NCI-H2171 (cell line): ENCODE measurements around the gene KCNQ2.

Experiments
- DNase-seq: peaks from one replicate; lab custom pipeline; 2025; lab: John Stamatoyannopoulos, UW

Gene KCNQ2

DNA sequence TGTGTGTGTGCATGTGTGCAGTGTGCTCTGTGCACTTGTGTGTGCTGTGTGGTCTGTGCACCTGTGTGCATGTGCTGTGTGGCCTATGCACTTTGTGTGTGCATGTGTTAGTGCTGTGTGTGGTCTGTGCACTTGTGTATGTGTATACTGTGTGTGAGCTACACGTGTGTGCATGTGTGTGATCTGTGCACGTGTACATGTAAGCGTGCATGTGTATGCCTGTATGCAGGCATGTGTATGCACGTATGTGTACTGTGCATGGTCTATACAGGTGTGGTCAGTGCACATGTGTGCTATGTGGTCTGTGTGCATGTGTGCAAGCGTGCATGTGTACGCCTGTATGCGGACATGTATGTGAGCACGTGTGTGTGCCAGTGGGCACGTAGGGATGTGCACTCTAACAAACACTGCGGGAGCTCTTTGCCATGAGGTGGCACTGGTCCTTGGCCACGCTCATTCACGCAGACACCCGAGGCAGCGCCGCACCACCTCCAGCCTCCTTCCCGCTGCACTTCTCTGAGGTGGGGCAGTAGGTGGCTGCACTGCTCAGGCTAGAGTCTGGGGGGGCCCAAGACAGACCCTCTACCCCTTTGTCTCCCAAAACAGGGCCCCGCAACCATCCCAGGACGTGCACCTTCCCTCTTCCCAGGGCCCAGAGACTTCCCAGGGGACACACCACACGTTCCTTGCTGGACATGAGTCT is 68.9 kb downstream of the KCNQ2 start:
- DNase-seq = no peak

DNA sequence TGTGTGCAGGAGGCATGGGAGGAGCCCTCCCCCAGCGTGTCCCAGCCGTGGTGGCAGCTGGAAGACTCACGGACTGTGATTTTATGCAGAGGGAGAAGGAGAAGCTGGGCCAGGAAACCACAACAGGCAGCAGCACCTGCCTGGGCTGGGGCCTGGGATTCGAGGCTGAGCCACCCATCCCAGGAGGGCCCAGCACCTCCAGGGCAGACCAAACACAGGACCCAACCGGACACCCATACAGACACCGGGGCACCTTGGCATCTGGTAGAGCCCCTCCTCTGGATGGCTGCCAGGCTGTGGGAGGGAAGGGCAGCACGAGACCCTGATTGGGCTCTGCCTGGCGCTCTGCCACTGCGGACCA is 69.6 kb downstream of the KCNQ2 start:
- peak; percentile 66 for DNase-seq

DNA sequence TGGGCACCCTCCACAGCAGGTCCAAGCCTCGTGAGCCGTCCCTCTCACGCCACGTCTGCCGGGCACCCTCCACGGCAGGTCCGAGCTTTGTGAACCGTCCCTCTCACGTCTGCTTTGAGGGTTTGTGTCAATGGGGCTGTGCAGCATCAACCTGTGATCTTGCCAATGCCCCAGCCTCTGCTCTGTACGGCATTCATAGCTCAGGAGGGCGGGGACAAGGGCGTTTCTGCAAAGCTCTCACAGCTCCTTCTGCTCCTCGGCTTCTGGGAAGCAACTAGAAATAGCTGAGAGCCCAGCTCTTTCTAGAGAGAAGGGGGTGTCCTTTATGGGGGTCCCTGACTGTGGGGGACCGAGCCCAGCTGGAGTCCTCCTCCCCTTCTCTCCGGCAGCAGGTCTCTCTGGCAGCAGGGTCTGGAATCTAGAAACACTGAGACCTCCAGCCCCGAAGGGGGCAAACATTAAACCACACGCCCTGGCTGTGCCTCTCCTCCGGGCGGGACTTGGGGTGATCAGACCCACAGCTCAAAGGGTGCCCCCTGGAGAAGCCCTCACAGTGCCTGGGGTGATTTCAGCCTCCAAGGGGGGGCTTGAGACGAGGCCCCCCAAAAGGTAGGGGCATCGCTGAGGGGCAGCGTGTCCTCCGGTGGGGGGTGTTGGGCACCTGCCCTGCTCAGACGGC is 70.1 kb downstream of the KCNQ2 start:
- DNase-seq = no peak

DNA sequence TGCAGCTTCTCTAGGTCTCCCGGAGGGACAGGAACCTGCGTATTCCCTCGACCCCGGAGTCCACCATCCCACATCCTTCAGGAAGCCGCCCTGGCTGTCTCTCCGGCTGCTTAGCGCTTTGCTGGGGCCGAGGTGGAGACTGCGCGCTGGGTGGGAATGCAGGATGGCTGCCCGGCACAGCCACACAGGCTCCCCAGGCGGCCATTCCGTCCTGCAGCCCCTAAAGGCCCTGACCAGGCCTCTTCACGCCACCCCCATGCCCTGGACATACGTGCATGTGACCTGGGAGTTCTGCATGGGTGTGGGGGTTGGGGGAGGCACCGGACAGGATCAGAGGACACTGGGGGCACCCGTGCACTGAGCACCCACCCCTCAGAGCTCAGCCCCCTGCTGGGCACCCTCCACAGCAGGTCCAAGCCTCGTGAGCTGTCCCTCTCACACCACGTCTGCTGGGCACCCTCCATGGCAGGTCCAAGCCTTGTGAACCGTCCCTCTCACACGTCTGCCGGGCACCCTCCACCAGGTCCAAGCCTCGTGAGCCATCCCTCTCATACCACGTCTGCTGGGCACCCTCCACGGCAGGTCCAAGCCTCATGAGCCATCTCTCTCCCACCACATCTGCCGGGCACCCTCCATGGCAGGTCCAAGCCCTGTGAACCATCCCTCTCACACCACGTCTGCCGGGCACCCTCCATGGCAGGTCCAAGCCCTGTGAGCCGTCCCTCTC is 70.9 kb downstream of the KCNQ2 start:
- DNase-seq = no peak

DNA sequence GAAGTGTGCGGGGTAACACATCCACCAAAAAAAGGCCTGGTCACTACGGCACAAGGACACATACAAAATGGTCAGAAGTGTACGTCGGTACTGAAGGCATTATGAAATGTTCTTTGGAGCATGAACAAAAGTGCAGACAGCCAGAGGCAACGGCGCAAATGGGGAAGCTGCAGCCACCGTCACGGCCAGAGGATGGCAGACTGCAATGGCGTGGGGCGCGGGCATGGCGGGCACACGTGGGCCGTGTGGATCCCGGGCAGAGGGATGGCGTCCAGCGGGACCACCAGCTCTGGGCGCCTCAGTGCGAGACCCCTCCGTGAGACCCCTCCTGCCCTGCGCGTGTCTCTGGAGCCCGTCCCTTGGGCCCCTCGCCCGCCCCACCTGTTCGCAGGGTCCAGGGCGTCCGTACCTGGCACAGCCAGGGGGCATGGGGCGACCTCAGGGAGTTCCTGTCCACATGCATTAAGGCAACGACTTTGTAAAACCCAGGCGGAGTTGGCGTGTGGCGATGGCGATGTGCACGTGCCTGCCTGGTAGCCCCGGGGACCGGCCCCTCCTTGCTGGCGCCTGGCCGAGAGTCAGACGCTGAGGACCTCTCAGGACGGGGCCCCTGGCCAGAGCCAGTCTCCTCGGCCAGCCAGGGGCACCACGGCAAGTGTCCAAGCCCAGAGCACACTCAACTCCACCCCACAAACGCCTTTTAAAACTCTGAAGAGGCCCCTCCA is 71.8 kb downstream of the KCNQ2 start:
- DNase-seq = no peak

DNA sequence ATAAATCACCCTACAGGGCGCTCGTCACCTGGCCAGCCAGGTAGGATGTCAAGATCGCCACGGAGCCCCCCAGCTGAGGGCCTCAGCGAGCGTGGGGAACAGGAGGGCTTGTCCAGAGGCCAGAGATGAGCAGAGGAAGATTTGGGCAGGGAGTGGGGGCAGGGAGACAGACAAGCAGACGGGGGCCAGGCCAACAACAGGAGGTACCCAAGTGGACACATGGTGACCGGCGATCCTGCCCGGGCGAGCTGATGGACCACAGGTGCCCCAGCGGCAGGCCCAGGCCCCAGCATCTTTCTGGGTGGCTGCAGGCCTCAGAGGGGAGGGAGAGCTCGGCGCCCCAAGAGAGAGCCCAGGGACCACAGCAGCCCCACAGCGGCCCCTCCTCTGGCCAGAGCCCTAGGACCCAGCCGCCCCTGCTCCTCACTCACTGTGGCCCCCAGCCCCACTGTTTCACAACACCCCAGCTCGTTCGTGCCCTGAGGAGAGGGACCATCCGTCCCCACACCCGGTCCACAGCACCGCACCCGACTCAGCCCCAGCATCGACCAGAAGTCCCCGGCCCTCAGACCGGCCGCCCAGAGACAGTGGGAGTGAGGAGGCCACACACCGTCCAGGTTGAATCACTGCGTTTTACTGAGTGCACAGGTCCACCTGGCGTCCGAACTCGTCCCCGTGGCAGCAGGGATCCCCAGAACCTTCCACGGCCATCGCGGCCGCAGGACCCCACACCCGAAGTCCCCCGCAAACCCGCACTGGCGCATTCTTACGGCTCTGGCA is 72.7 kb downstream of the KCNQ2 start:
- no peak for DNase-seq

DNA sequence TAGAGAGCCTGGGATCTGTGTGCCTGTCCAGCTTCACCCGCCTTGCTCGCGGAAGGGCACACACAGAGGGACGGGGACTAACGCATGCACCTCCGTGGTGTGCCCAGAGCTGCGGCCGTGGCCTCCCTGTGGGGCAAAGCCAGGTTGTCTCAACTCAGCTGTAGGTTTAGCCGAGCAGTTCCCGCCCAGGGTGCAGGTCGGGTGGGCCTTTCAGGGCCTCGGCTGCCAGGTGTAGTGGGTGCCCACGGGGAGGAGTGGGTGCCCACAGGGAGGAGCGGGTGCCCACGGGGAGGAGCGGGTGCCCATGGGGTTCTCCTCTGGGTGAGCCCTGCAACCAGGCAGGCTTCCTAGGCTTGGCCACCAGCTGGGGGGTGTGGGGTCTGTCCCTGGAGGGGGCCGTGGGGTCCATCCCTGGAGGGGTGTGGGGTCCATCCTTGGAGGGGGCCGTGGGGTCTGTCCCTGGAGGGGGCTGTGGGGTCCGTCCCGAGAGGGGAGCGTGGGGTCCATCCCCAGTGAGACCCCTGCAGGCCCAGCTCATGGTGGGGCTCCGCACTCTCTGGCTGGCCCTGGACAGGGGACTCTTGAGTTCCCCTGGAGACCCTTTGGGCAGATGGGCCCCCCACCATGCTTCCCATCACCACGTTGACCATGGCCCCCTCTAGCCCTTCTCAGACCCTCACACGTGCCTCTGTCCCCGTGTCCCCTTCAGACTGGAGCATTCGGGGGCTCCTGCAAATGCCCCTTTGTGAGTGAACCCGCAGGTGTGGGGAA is 73.5 kb downstream of the KCNQ2 start:
- DNase-seq = no peak

DNA sequence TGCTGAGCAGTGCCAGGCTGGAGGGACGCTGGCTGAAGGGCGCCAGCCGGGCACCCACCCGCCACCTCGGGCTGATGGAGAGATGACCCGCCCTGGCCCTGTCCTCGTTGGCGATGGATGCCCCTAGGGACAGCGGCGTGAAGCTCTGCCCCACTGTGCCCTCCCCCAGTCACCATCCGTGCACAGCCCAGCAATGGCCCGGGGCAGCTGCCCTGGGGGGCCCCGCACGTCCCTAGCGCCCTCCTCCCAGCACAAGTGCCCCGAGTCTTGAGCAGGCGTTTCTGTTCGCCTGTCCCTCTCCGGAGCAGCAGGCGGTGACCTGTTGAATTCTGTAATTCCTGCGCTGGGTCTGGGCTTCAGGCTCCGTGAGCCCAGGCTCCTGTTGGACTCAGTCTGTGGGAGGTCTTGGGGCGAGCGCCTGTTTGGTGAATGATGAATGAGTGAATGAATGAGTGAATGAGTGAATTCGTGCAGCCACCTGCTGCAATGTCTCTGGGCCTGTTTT is 74.5 kb downstream of the KCNQ2 start:
- DNase-seq = no peak

DNA sequence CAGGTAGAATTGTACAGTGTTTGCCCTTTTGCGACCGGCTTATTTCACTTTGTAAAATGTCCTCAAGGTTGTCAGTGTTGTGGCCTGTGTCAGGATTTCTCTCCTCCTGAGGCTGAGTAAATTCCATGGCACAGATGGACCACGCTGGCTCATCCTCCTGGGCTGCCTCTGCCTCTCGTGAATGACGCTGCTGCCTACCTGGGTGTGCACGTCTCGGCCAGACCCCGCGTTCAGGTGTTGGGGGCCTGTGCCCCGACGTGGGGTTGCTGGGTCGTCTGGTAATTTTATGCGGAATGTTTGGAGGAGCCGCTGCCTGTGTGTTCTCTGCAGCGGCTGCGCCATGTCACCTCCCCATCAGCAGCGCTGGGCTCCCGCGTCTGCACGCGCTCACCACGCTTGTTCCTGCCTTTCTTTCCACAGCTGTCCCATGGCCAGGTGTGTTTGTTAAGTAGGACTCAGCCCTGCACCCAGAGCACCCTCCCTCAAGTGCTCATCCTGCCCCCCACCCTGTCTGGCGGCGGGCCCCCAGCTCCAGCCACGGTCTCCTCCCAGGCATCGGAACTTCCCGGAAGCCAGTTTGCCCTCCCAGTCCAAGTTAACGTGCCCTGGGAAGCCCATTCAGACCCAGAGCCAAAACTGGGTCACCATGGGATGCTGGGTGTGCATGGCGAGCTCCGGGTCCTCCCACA is 75.2 kb downstream of the KCNQ2 start:
- no peak for DNase-seq

DNA sequence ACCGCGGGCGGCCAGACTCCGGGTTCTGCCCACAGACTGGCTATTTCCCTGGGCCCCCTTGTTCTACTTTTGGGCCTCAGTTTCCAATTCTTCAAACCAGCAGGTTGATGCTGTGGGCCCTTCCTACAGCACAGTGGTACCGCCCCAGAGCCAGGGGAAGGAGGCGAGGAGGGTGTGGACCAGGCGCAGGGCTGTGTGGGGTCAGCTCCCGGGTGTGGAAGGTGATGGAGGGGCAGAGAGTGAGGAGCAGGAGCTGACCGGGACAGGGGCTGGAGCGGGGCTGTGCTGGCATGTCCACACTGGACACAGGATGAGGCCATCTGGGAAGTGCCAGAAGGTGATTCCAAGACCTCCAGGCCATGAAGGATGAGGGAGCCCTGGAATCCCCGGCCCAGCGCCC is 76.2 kb downstream of the KCNQ2 start:
- no peak for DNase-seq

DNA sequence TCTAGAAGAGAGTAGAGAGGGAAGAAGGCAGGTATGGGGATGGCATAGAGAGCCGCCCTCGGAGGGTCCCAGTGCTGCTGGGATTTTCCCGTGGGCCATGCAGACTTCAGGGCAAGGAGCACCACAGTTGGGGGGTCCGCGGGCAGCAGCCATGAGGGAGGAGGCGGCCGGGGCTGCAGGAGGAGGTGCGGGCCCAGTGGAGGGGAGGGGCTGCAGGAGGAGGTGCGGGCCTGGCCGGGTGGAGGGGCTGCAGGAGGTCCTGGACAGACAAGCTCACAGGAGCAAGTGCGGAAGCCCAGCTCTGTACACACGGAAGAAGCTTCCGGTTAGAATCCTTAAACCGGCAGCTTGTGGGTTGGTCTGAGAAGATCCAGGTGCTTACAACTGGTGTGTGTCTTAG is 76.7 kb downstream of the KCNQ2 start:
- no peak for DNase-seq

DNA sequence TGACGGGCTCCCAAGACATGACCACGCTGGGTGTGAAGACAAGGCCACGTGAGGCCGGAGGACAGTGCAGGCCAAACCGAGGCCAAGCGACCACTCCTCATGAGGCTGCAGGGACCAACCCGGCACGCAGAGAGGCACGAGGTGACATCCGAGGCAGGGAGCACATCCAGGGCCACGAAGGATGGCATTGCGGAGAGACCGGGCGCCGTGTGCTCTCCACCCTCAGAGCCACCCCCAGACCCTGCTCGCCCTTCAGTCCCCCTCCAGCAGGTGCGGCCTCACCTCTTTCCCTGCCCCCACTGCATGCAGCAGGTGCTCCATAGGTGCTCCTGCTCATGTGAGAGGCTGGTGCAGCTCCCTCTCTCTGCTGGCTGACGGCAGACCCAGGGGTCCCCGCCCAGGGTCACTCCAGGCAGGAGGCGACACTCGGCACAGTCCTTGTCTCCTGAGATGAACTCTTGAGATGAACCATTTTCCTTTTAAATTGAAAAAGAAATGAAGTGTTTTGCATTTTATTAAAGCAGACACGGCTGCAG is 77.5 kb downstream of the KCNQ2 start:
- no peak for DNase-seq

DNA sequence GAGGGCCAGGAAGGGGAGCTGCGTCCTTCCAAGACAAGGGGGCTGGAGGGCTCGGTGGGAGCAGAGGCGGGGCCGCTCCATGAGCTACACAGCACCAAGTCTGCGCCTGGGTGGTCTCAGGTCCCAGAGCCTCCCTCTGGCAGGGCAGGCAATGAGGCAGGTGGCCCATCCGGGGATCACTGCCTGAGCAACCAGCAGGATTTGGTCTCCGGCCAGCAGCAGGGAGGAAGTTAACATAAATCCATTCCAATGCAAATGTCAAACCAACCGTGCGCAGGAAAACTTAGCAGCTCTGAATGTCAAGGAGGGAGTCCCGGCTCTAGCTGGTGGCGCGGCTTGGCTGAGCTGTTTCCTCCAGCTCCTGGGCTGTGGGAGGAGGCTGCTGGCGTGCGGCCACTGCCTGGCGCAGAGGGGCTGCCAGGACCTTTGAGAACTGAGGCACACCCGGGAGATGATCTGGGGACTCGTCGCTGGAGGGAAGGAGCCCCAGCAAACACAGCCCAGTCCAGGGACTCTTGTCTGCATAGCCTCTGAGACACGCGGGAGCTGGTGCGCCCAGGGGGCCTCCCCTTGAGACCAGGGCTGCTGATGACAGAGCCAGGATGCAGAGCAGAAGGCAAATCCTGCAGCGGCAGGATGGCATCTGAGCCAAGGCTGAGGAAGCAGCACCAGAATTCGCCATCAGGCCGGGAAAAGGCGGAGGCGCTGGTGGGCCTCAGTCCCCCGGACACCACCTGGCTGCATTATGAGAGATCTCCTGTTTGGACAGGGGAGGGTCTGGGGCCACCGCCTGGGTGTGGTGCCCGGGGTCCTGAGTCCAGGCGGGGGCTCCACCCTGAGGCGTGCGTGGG is 78.2 kb downstream of the KCNQ2 start:
- DNase-seq = no peak

DNA sequence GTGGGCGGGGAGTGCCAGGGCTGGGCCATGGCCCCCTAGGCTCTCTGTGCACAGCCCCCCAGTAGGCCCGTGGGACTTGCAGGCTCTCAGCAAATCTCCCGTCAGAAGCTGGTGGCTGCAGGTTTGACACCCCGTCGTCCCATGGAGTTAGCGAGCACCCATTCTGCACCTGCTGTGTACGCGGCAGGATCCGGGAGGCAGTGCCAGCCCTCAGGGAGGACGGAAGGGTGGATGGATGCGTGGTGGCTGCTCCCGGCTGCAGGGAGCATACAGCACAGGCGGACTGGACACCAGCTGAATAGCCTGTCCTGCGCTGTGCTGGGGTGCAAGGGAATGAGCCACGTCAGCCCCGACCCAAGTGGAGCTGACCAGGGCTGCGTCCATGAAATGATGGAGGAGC is 78.9 kb downstream of the KCNQ2 start:
- DNase-seq = no peak

DNA sequence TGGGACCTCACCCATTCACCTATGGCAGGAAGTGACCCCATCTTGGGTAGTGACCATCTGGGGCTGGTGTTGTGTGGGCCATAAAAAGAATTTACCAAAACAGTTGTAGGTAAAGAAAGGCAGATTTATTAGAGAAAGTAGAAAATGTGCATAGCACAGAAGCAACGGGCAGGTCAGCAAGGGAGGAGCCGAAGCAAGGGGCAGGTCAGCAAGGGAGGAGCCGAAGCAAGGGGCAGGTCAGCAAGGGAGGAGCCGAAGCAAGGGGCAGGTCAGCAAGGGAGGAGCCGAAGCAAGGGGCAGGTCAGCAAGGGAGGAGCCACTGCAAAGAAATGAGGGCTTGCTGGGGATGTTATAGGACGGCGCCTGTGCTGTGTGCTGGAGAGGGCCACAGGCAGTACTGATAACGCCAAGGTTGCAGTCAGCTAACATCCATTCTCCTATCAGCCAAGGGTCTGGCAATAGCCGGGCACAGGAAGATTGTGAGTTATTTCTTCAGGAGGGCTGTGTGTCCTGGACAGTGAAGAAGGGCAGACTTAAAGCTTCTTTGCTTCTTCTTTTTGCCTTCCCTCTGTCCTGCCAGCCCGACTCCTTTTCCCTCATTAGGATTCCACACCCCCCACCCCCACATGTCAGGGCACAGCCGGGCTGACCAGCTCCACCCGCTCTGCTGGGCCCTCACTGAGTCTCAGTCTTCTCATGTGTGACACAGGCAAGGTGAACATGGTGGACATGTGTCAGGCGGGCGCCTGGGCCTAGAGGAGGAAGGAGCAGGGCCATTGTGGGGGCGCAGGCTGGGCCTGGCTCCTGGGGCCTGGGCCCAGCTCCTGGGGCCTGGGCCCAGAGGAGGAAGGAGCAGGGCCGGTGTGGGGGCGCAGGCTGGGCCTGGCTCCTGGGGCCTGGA is 79.7 kb downstream of the KCNQ2 start:
- DNase-seq = no peak

DNA sequence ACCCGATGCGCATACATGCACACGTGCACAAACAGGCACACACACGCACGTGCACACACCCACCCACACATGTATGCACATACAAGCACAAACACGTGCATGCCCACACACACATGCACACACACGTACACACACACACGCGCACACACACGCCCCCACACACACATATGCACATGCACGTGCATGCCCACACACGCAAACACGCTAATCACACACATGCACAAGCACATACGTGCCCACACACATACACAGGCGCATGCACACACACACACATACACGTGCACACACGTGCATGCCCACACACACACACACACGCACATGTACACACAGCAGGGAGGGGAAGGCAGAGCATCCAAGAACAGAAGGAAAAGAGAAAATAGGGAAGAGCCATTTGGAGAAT is 84.5 kb downstream of the KCNQ2 start:
- DNase-seq = no peak

DNA sequence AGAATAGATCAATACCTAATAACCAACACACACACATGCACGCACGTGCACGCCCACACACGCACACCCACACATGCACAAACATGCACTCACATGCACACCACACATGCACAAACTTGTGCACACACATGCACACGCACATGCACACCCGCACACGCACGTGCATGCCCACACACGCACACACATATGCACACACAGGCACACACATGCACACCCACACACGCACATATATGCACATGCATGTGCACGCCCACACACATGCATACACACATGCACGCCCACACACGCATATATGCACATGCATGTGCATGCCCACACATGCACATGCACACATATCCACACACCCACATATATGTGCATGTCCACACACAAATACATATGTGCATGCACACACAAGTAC is 85.1 kb downstream of the KCNQ2 start:
- DNase-seq = no peak

DNA sequence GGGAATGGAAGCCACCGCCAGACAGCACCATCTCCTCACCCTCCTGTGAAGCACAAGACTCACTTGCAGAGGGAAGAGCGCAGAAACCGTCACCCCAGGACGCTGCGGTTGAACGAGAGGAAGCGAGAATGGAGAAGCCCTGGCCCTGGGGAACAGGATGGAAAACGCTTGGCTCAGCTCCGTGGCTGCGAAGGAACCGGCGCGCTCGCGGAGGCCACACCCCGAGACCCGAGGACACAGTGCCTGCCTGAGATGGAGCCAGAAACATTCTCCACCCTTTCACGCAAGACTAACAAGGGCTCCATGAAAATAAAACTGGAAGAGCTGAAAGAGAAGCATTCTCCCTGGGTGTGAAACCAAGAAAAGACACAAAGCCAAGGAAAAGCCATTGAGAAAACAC is 86.0 kb downstream of the KCNQ2 start:
- DNase-seq = no peak
